Uterine smooth muscle cell (primary cell): ENCODE results near the gene DONSON. TPM values are rescaled to one million over a fixed set of nuclear protein-coding genes. Genes with fewer than 3 reads are reported as not detected.

Source experiments
- total RNA-seq: library from RNA; depleted of rRNA; stranded (reverse); fragments of >200 nt; gene quantifications from 2 replicates; pipeline ENCODE4 v1.2.3, GENCODE V29; 2014

DONSON gene
- total RNA-seq = 15.5 and 28.9 TPM in 2 replicates

GRCh38 chr21:33588485-33589335 is at the start of gene DONSON:
Gene DONSON, minus strand, starts transcription at chr21:33588684. Its CDS starts 43 bp downstream, at chr21:33588641.

GRCh38 chr21:33542640-33543504 is 45.6 kb downstream of the DONSON start, which contains the start of gene SON:
Gene SON, plus strand, starts transcription at chr21:33543038. Its CDS starts 55 bp downstream, at chr21:33543093.

GRCh38 chr21:33541756-33542639 is 46.5 kb downstream of the DONSON start, which contains the start of gene GART:
Gene GART, minus strand, starts transcription at chr21:33542117. Its CDS starts 2,802 bp downstream, at chr21:33539315.

Other genes starting within 250 kb of the DONSON start
- 37.4 and 44.2 TPM in 2 replicates for gene IFNGR2, start 185.3 kb downstream of the DONSON start, total RNA-seq
- gene TMEM50B, start 108.7 kb downstream of the DONSON start, total RNA-seq = 38.2 and 81.9 TPM in 2 replicates
- 1.1 and 1.5 TPM in 2 replicates for gene DNAJC28, start 97.0 kb downstream of the DONSON start, total RNA-seq
- 111 and 125 TPM in 2 replicates for gene GART, start 46.6 kb downstream of the DONSON start, total RNA-seq
- gene SON, start 45.6 kb downstream of the DONSON start, total RNA-seq = 139 and 176 TPM in 2 replicates
- 33.4 and 35.7 TPM in 2 replicates for gene CRYZL1, start 53.1 kb upstream of the DONSON start, total RNA-seq
- 31.1 and 42.6 TPM in 2 replicates for gene ITSN1, start 53.8 kb upstream of the DONSON start, total RNA-seq